NCI-H2029 (cell line): ENCODE results near the gene CELSR3.
A peak's percentile ranks its signal among the peaks of the same experiment; 100 is the strongest.

Experiments used
- DNase-seq: peaks from one replicate; lab custom pipeline; 2025; lab: John Stamatoyannopoulos, UW

CELSR3 gene

DNA sequence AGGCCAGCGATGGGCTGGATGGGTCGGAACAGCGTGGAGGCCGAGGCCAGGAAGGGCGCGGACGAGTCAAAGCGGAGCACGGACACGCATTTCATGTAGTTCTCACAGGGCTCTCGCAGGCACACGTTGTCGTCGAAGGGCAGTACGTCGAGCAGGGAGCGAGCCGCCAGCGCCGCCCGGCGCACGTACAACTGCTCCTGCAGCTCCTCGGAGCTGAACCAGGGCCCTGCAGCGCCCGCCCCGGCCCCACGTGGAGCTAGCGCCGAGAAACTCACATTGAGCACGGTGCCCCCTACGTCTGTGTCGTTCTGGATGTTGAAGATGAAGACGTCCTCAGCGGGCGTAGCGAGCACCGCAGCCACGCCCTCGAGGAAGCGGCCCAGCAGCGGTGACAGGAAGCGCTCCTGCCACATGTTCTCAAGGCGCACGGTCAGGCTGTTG, 5.8 kb downstream of the CELSR3 start:
- no peak for DNase-seq

DNA sequence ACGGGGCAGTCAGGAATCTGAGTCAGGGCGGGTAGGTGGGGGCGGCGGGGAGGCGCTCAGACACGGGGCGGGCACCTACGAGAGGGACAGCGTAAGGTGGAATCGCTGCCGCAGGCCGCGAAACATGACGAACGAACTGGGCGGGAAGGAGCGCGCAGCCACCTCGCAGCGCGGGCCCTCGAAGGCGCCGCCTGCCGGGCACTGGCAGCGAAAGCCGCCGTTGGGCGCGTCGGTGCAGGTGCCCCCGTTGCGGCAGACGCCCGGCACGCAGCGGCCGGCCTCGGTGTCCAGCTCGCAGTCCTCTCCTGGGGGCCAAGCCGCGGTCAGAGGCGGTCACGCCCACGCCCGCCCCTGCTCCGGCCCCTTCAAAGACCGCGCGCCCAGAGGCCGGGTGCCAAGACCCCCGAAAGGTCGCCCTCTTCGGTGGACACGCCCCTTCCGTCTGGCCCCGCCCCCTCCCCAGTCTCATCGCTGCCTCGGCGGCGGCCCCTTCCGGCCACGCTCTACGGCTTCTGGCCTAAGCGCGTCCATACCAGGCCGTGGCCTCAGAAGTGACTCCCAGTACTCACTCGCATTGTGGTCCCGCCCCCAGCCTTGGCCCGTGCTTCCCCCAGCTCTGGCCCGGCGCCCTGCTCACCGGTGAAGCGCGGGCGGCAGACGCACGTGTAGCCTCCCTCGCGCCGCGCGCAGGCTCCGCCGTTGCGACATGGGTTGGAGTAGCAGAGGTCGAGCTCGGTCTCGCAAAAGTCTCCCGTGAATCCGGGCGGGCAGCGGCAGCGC, 6.4 kb downstream of the CELSR3 start:
- no peak for DNase-seq

DNA sequence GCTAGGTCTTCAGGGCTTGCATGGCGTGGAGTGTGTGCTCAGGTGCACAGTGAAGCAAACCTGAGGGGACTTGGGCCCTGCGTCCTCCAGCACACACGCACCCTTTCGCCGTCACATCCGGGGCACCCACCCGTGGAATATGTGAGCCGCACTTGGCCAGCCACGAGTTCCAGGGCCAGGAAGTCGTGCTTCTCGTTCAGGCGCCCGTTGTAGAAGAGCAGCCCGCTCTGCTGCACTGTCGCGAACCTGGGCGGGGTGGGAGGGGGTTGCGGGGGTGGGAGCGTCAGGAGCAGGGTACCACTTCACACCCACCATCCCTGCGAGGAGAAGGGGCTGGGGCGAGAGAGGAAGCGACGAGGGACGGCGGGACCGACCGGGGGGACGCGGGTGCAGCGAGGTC, 7.1 kb downstream of the CELSR3 start:
- DNase-seq = no peak

DNA sequence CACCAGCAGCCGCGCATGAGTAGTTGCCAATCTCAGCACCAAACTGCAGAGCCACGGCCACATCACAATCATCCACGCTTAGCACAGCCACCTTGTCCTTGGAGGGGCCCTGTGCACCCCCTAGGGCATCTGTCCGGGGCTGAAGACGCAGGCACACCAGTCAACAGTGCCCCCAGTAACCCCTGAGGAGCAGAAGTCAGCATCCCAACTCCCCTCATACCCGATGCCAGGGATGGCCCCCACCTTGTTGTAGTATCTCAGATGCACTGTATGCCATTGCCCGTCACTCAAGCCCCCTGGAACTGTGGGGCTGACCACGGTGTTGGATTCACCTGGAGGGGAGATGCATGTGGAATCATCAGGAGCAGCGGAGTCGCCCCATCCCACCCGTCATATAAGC, 7.6 kb downstream of the CELSR3 start:
- no peak for DNase-seq

DNA sequence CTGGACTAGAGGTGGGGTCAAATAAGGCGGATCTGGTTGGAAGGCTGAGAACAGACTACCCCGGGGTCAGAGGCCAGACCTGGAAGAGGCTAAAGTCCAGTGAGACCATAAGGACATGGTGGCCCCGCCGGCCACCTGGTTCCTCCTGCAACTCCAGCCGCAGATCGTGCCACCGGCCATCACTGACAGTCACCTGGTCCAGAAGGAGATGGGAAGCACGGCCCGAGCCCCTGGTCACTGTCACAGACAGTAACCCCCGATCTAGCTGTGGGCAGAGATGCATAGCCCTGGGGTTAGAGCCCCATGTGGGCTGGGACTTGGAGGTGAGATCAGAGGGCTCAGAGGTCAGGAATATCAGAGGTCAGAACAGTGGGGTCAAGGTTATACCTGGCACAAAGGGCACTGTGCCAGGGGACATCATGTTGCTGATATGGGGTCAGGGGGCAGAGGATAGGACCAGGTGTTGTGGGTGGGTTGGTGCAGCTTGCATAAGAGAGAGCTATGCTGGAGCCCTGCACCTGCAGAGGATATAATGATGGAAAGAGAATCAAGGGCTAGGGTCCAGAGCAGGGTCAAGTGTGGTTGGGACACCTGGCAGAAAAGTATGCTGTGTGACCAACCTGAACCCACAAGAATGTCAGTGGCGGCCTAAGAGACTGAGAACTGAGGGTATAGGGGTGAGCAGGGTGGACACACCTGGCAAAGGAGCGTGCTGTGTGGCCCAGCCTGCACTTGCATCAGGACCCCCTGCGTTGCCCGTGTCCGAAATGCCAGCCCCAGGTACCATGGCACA, 9.6 kb downstream of the CELSR3 start:
- DNase-seq = no peak

DNA sequence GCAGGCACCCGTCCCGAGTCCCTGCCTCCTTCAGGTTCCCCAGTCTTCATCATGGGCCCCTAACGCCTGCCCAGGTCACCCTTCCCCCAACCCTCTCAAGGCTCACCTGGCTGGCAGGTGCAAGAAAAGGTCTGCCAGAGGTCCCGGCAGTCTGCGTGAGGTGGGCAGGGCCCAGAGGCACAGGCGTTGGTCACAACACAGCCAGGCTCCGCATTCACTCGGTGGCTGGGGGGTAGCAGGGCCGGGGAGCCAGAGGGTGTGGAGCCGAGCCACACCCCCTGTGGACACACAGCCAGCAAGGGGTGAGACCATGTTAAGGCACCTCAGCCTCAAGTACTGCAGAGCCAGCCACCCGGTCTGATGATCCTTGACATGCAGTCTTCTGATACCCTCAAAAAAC, 10.9 kb downstream of the CELSR3 start:
- DNase-seq = no peak

DNA sequence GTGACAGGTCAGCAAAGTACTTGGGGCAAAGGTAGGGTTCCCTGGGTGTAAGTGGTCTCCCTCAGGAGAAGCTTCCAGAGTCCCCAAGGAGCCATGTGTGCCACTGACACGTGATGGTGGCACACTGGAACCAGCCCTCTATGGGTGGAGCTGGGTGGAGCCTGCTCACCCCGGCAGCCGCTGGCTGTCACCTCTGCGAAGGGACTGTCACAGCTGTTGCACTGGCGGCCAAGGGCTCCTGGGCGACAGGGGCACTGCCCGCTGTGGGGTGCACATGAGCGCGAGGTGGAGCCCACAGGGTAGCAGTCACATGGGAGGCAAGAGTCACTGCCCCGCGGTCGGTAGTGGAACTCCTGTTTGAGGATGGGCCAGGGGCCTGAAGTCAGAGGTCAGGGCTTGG, 12.0 kb downstream of the CELSR3 start:
- DNase-seq = no peak

DNA sequence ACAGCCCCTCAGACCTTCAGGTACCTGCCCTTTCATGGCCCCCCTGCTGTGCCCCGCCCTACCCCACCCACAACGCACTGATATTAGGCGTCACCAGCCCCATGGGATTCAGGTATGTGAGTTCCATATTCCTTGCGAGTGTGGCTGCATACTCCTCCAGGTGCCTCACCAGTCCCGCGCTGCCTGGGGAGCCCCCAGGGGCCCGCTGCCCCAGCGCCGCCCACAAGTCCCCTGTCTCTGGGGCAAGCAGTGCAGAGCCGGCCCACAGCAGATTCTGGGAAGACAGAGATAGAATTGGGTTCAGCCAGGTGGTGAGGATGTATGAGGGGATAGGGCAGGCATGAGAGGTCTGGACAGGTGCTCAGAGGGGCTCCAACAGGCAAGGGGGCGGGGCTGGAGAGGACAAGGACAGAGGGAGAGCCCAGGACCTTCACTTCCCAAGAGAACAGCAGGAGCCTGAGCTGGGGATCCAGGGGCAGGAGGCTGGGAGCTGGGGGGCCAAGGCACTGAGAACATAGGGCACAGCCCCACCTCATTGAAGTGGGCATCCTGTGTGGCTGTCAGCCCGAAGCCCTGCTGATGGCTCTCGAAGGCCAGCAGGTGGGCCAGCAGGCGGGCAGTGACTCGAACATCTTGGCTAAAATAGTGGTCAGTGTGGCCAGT, 14.4 kb downstream of the CELSR3 start:
- DNase-seq = no peak

DNA sequence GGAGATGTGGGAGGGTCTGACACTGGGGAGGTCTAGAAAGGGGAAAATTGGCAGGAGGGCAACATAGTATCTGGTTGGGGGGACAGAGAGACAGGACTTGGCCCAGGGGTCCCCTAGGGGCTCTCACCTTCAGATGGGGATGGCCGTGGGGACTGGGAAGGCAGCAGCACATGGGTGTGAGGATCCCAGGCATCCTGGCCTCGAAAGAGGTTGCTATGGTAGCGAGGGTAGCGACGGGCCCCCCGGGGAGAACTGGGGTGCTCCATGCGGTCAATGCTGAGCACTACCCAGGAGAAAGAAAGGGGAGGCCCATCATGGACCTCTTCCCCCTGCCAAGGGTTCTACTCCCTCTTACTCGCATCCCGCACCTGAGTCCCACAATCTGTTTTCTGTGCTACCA, 15.0 kb downstream of the CELSR3 start:
- no peak for DNase-seq

DNA sequence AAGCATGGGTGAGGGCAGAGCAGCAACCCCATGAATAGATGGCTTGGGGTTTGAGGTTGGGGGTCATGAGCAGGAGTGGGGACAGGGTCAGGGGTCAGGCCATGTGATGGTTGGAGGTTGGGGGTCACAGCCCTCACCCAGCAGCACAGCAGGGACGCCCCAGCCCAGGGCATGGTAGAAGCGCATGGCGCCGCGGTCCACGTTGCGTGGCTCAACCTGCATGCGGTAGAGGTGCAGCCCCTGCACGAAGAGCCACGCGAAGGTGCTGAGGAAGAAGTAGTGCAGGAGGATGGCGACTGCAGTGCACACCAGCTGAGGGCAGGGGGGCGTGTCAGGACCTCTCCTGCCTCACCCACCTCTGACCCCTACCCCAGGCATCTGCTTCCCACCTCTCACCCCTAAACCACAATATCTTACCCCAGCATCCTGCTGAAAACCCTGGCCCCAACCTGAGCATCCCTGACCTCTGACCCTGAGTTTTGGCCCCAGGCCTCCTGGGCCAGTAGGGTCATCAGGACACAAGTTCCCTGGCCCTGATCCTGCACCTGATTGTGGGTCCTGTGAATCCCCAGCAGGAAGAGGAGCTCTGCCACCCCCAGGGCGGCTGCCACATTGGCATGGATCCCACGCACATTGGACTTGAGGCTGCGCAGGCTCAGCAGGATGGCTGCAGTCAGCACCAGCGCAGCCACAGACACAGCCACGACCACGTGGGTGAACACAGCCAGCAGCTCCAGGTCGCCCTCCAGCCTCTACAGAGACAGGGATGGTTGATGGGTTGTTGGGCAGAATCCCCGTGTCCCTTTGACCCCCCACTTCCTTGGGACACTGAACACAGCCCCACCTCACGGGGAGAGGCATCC, 17.6 kb downstream of the CELSR3 start:
- DNase-seq = no peak

DNA sequence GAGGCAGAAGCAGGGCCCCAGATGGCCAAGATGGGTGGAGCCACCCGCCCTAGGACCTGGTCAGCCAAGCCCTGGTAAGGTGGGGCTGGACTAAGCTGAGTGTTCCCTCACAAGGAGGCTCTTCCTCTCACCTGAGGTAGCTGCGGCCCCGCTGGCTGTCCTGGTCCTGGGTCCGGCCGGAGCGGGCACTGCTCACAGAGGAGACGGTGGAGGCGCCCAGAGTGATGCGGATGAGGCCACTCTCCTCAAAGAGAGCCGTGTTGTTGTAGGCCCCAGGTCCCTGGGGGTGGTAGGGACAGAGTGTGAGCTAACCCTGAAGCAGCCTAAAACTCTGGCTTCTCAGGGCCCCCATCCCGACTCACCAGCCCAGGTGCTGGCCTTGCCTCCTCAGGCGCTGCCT, 20.1 kb downstream of the CELSR3 start:
- no peak for DNase-seq

DNA sequence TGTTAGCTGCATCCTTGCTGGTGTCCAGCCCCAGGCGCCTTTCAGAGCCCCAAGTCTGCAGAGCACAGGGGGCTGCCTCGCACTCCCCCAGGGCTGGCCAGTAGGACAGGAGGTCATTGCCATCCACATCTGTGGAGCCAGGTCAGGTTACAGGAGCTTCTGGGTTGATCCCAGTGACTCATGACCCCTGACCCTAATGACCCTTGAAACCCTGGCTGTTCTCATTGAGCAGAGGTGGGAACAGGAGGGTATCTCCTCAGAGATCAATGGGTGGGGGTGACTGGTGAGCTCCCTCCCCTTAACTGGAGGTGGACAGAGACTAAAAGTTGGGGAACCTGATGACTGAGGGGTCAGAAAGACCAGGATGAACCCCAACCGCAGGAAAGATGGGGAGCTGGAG, 21.3 kb downstream of the CELSR3 start:
- DNase-seq = no peak

DNA sequence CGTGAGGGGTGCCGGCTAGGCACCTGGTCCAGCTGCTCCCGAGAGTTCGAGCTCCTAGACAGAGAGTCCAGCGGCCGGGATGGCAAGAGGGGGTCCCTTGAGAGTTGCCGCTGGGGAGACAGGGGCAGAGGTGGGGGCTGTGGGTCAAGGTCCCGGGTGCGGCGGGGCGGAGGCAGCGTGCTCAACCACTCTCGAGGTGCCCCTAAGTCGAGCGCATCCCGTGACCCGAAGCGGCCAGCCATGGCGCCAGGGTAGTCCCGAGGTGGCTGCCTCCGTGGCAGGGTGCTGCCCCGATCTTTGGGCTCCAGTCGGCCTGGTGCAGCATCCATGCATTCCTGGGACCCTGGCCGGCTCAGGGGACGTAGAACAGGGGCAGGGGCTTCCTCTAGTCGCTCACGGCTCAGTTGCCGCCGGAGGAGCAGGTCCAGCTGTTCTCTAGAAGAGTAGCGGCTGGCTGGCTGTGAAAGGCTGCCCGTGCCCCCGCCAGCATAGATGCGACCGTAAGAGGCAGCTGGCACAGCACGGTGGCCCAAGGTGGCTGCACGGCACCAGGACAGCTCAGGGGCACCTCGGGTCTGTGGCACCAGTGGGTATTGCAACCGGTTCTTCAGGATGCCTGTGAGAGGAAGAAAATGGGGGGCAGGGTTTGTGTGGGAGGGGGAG, 22.6 kb downstream of the CELSR3 start:
- no peak for DNase-seq

DNA sequence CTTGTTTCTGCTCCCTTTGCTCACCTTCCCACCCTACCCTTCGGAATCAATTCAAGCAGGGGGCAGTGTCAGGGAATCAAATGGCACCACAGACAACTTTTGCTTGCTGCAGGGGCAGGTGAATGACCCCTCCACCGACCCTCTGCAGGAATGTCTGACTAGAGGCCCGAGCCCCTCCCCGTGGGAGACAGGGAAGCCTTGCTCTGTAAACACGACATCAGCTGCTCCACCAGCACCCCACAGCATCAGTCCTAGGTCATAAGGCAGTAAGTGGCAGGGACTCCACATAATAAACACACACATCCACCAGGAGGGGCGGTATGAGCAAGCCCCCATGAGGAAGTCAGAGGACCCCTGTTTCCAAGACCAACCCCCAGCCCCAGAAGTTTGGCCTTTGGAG, 25.4 kb downstream of the CELSR3 start:
- no peak for DNase-seq

DNA sequence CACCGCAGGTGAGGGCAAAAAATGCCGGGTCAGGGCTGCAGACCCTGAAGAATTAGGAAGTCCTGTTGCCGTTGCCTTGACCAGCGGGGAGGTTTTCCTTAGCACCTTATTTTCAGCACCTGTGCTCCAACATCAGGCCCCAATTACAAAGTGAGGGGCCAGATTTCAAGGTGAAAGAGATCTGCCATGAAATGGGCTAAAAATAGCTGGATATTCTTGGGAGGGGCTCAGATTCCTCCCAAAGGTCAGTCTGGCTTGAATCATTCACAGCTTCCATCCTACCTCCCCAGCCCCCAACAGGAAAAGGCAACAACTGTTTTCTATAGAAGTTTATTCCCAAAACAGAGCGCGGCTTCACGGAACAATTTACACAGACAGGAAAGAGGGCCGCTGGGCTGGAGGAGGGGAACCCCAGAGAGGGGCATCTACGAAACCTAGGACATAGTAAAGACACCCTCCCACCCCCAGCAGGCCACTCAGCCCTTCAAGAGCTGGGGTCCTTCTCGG, 26.5 kb downstream of the CELSR3 start:
- no peak for DNase-seq

DNA sequence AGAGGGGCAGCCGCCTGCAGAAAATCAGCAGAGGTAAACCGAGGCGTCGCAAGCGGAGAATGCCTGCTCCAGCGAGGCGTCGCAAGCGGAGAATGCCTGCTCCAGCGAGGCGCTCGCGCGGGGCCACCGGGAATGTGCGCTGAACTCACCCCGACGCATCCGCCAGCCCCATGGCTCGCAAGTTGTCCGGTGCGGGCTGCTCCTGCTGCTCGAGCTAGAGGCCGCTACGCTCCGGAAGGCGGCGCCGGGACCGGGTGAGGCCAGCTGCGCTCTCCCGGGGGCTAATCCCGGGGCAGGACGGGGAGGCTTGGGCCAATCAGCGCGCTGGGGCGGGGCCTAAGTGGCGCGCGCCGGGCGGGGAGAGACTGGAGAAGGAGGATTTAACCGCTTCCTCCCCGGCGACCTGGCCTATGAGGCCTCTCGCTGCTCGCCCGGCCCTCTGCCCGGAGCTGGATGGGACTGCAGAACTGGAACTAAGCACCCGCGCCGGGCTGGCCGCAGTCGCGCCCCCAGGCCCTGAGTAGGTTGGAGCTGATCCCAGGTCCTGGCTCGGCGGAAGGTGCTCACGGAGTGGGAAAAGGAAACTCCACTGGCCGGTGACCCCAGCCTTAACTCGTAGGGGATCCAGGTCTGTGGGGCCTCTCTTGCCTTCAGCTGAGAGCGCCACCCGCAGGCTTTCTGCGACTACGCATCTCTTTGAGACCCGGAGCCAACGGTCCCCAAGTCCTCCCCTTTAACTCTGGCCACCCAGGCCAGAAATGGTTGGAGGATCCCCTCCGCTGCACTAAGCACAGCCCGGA, 27.3 kb downstream of the CELSR3 start, which contains the start of gene SLC26A6:
SLC26A6 (minus strand) TSS at position 240 of the 800 bp plus-strand sequence; CDS start at position 172, 68 bp downstream.
- peak; percentile 93 for DNase-seq

DNA sequence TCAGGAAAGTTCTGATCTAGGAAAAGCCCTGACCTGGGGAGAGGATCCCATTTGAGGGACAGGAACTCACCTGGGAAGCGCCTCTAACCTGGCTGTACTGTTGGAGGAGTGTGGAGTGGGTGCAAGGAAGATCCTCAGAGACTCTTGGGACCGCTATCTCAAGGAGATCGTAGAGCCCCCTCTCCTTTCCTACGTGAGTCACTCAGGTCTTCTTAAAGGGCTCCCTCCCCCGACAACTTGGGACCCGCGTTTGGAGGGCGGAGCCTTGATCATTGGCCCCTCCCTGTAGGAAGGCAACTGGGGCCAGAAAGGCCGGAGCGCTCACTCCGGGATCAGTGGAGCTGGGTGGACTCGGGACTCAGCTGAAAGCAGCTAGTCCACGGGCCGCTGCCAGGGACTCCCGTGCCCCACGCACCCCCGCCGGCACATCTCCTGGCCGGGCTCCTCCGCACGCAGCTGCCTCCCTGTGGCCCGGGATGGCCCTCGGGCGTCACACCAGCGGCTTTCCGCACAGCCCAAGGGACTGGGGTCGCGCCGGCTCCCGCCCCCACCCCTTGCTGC, 27.9 kb downstream of the CELSR3 start:
- no peak for DNase-seq

DNA sequence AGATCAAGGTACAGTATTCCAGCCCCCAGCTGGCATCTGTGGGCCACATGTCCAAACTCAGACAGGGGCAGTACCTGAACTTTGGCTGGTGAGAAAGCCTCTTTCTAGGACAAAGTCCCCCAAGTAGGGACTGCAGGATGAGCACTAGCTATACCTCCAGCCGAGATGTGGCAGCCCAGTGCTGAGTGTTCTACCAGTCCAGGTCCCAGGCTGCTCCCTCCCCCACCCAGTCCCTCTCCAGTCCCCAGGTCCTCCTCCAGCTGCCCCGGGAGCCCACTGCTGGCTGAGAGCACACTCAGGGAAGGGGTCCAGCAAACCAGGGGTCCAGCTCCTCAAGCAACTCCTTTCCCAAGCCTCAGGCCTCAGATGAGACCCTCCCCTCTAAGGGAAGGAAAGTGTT, 28.9 kb downstream of the CELSR3 start:
- no peak for DNase-seq

DNA sequence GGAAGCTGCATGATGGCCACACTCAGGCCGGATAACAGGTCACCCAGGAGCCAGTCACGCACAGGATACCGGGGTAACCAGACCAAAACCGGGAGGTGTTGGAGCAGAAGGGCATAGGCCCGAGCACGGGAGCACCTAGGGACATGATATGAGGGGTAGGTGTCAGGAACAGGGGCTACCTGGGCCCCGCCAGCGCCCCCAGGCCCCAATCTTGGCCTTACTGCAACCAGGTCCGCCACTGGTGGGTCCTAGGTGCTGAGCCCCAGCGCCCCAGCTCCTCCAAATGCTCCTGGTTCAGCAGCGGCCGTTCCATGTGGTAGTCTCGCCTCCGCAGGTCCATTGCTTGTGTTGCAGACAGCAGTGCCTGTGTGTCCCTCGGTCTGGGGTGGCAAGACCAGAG, 29.4 kb downstream of the CELSR3 start:
- no peak for DNase-seq
